Parathyroid adenoma (tissue), 2 donors: ENCODE results near the gene SOWAHA.

Experiments
- H2AFZ ChIP-seq: fragments of 300-600 bp; sonication (generic); one replicate; pipeline ENCODE4 v1.7.0; 2017; ENCODE audit warnings: antibody characterized with exemption, mild to moderate bottlenecking
- H3K27ac ChIP-seq: fragments of 300-600 bp; sonication (generic); one replicate; pipeline ENCODE4 v1.7.0; 2017
- H3K27me3 ChIP-seq: fragments of 300-600 bp; sonication (generic); one replicate; pipeline ENCODE4 v1.7.0; 2017; ENCODE audit warnings: low read length; ENCODE audit not compliant: control insufficient read depth, insufficient read depth
- H3K36me3 ChIP-seq: fragments of 300-600 bp; sonication (generic); one replicate; pipeline ENCODE4 v1.7.0; 2017; ENCODE audit warnings: low read length; ENCODE audit not compliant: control insufficient read depth, insufficient read depth
- H3K4me1 ChIP-seq: fragments of 300-600 bp; sonication (generic); one replicate; pipeline ENCODE4 v1.7.0; 2017; ENCODE audit warnings: control low read depth
- H3K4me2 ChIP-seq: fragments of 300-600 bp; sonication (generic); one replicate; pipeline ENCODE4 v1.7.0; 2017; ENCODE audit warnings: low read length
- H3K4me3 ChIP-seq: fragments of 300-600 bp; sonication (generic); one replicate; pipeline ENCODE4 v1.7.0; 2017; ENCODE audit warnings: low read depth, low read length
- H3K79me2 ChIP-seq: fragments of 300-600 bp; sonication (generic); one replicate; pipeline ENCODE4 v1.7.0; 2017; ENCODE audit warnings: control low read depth
- H3K9ac ChIP-seq: fragments of 300-600 bp; sonication (generic); one replicate; pipeline ENCODE4 v1.7.0; 2017; ENCODE audit warnings: mild to moderate bottlenecking
- H3K9me3 ChIP-seq: fragments of 300-600 bp; sonication (generic); one replicate; pipeline ENCODE4 v1.7.0; 2017; ENCODE audit warnings: low read length; ENCODE audit not compliant: control insufficient read depth
- CTCF ChIP-seq: fragments of 300-600 bp; sonication (generic); IDR thresholded peaks from one replicate; pipeline ENCODE4 v1.7.0; 2017; ENCODE audit warnings: antibody characterized with exemption, mild to moderate bottlenecking
- donor health status: primary hyperparathyroidism.

SOWAHA gene

DNA sequence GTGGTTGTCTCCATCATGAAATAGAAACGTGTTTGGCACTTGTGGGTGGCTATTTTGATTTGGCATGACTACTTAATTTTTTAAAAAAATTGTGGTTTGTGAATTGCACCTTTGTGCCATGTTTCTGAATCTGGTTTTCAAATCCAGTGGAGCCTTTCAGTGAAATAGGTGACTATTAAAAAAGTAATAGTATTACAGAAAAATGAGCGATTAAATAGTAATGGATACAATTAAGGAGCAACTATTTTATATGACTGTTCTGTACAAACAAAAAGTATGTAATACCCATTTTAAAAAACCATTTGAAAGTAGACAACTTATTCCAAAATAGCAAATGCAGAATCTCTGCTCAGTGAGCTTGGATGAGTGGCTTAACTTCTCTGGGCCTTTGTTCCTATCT is 3.0 kb downstream of the SOWAHA start:
- Histone ChIP-seq H3K4me2 (no peak overlapping the region), H2AFZ (no peak overlapping the region), H3K79me2 (no peaks in the 10 kb centered on the region), H3K27ac (no peak overlapping the region), H3K9ac (no peak overlapping the region), H3K4me3 (no peak overlapping the region), H3K4me1 (no peaks in the 10 kb centered on the region), H3K27me3 (no peaks in the 10 kb centered on the region), H3K9me3 (no peaks in the 10 kb centered on the region), H3K36me3 (no peaks in the 10 kb centered on the region)
- TF ChIP-seq CTCF, result no peak

- Histone ChIP-seq H3K4me2 (no peak overlapping the region), H3K4me1 (no peaks in the 10 kb centered on the region), H3K27ac (no peak overlapping the region), H2AFZ (peak overlapping the region; percentile 0), H3K9ac (no peak overlapping the region), H3K36me3 (no peaks in the 10 kb centered on the region), H3K79me2 (no peaks in the 10 kb centered on the region), H3K27me3 (no peaks in the 10 kb centered on the region), H3K4me3 (no peak overlapping the region), H3K9me3 (no peaks in the 10 kb centered on the region)
- TF ChIP-seq CTCF, result no peak
Observed at GRCh38 chr5:132816554-132816953, 3.5 kb downstream of the SOWAHA start.

GRCh38 chr5:132817011-132817410 is 3.9 kb downstream of the SOWAHA start:
- Histone ChIP-seq H3K27me3 (no peaks in the 10 kb centered on the region), H3K4me2 (no peak overlapping the region), H2AFZ (peak overlapping the region; percentile 0), H3K9me3 (no peaks in the 10 kb centered on the region), H3K4me3 (no peak overlapping the region), H3K79me2 (no peaks in the 10 kb centered on the region), H3K27ac (no peak overlapping the region), H3K4me1 (no peaks in the 10 kb centered on the region), H3K9ac (no peak overlapping the region), H3K36me3 (no peaks in the 10 kb centered on the region)
- TF ChIP-seq CTCF, result no peak

DNA sequence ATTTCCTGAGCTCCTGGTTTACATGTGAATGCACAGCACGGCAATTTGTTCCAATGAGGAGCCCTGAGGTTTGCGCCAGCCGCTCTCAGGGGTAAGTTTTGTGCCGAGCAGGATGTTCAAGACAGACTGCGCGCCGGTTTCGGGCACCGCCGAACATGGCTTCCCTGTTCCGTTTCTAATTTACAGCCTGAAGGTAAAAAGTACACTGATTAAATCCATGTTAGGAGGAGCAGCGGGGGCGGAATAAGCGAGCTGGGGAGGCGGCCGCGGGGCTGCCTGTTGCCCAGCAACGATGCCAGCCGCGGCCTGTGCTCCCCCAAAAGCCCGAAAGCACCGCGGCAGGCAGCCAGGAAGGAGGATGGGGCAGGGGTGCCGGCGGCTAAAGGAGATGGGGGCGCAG is 6.4 kb downstream of the SOWAHA start:
- Histone ChIP-seq H3K36me3 (no peaks in the 10 kb centered on the region), H3K79me2 (no peaks in the 10 kb centered on the region), H3K4me1 (no peaks in the 10 kb centered on the region), H2AFZ (no peak overlapping the region), H3K4me2 (no peak overlapping the region), H3K27me3 (no peaks in the 10 kb centered on the region), H3K9me3 (no peaks in the 10 kb centered on the region), H3K9ac (no peak overlapping the region), H3K4me3 (no peak overlapping the region), H3K27ac (no peak overlapping the region)
- no peak for TF ChIP-seq CTCF

- peak; percentile 90 for TF ChIP-seq CTCF
- H3K27me3 ChIP-seq, result no peaks in the 10 kb centered on the region
- no peak overlapping the region for H3K9ac ChIP-seq
- no peaks in the 10 kb centered on the region for H3K4me1 ChIP-seq
- H3K4me2 ChIP-seq, result no peak overlapping the region
- H3K4me3 ChIP-seq, result no peak overlapping the region
- no peak overlapping the region for H3K27ac ChIP-seq
- H2AFZ ChIP-seq, result peak overlapping the region; percentile 43
- H3K79me2 ChIP-seq, result no peaks in the 10 kb centered on the region
- no peaks in the 10 kb centered on the region for H3K9me3 ChIP-seq
- no peaks in the 10 kb centered on the region for H3K36me3 ChIP-seq
Observed at GRCh38 chr5:132820162-132820754, 7.2 kb downstream of the SOWAHA start.
